Epithelial cell of proximal tubule (primary cell): ENCODE measurements around the gene LGALS4. TPM values are rescaled to one million over a fixed set of nuclear protein-coding genes. Genes with fewer than 3 reads are reported as not detected.
"Not testable (repeated sequence)": the region's sequence is repeated elsewhere in the genome, so short reads cannot be mapped to it uniquely, and the experiment has no call there.

Source experiments
- DNase-seq: peaks from one replicate; pipeline ENCODE4 v3.0.0-alpha.2; 2011; ENCODE audit warnings: low read depth
- H3K4me3 ChIP-seq: 2 replicates; pipeline ENCODE4 v1.5.1; 2011; ENCODE audit warnings: low read depth, mild to moderate bottlenecking, low read length
- total RNA-seq: library from RNA; depleted of rRNA; stranded (reverse); fragments of >200 nt; gene quantifications from 2 replicates; pipeline ENCODE4 v1.2.3, GENCODE V29; 2015
- TF ChIP-seq, protein P1 (sequence below): conservative IDR thresholded peaks from 2 replicates; pipeline ENCODE4 v1.5.1; 2012; ENCODE audit warnings: low read depth, mild to moderate bottlenecking, low read length

LGALS4 gene
- total RNA-seq, 1 donor from 2014 or later: not detected

DNA sequence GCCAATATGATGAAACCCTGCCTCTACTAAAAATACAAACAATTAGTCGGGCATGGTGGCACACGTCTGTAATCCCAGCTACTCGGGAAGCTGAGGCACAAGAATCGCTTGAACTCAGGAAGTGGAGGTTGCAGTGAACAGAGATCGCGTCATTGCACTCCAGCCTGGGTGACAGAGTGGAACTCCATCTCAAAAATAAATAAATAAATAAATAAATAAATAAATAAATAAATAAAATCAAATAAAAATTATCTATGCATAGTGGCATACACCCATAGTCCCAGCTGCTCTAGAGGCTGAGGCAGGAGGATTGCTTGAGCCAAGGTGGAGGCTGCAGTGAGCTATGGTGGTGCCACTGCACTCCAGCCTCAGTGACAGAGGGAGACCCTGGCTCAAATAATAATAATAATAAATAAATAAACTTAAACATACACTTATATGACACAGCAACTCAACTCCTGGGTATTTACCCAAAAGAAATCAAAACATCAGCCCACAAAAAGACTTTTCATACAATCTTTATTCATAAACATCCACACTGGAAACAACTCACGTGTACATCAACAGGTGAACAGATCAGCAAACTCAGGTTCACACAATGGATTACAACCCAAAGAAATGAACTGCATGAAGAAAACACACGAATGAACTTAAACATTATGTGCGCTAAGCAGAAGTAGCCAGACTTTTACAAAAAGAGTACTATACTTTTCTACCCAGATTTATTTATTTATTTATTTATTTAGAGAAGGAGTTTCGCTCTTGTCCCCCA is 46.3 kb downstream of the LGALS4 start:
- TF ChIP-seq, protein P1, sequence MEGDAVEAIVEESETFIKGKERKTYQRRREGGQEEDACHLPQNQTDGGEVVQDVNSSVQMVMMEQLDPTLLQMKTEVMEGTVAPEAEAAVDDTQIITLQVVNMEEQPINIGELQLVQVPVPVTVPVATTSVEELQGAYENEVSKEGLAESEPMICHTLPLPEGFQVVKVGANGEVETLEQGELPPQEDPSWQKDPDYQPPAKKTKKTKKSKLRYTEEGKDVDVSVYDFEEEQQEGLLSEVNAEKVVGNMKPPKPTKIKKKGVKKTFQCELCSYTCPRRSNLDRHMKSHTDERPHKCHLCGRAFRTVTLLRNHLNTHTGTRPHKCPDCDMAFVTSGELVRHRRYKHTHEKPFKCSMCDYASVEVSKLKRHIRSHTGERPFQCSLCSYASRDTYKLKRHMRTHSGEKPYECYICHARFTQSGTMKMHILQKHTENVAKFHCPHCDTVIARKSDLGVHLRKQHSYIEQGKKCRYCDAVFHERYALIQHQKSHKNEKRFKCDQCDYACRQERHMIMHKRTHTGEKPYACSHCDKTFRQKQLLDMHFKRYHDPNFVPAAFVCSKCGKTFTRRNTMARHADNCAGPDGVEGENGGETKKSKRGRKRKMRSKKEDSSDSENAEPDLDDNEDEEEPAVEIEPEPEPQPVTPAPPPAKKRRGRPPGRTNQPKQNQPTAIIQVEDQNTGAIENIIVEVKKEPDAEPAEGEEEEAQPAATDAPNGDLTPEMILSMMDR: no peak
- H3K4me3 ChIP-seq: no peak overlapping the region
- DNase-seq: no peak

DNA sequence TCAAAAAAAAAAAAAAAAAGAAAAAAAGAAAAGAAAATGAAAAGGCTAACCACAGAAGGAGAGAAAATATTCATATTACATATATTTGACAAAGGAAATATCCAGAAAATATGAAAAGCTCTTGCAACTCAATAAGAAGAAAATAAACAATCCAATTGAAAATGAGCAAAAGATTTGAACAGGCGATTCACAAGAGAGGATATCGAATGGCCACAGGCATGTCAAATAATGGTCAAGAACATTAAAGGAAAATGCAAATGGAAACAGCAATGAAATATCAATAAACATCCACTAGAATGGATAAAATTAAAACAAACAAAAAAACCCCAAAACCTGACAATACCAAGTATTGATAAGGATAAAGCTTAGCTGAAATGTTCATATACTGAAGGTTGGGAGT is 47.5 kb downstream of the LGALS4 start:
- no peak for DNase-seq
- no peak overlapping the region for H3K4me3 ChIP-seq
- TF ChIP-seq, protein P1: no peak

DNA sequence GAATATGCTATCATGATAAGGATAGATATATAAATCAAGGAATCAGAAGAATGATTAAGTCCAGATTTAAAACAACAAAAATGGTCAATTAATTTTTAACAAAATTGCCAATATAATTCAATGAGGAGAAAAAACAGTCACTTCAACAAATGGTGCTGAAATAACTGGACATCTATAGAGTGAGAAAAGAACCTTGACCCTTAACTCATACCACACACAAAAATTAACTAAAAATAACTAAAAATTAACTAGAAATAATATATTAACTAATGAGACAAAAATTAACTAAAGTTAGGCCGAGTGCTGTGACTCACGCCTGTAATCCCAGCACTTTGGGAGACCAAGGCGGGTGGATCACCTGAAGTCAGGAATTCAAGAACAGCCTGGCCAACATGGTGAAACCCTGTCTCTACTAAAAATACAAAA is 48.9 kb downstream of the LGALS4 start:
- peak; percentile 75 for DNase-seq
- TF ChIP-seq, protein P1: no peak
- no peak overlapping the region for H3K4me3 ChIP-seq

DNA sequence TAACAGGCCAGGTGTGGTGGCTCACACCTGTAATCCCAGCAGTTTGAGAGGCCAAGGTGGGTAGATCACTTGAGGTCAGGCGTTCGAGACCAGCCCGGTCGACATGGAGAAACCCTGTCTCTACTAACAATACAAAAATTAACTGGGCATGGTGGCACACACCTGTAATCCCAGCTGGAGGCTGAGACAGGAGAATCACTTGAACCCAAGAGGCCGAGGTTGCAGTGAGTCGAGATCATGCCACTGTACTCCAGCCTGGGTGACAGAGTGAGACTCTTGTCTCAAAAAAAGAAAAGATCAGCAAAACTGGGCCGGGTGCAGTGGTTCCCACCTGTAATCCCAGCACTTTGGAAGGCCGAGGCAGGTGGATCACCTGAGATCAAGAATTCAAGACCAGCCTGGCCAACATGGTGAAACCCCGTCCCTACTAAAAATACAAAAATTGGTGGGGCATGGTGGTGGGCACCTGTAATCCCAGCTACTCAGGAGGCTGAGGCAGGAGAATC is 50.8 kb downstream of the LGALS4 start:
- not testable (repeated sequence) for H3K4me3 ChIP-seq, DNase-seq

DNA sequence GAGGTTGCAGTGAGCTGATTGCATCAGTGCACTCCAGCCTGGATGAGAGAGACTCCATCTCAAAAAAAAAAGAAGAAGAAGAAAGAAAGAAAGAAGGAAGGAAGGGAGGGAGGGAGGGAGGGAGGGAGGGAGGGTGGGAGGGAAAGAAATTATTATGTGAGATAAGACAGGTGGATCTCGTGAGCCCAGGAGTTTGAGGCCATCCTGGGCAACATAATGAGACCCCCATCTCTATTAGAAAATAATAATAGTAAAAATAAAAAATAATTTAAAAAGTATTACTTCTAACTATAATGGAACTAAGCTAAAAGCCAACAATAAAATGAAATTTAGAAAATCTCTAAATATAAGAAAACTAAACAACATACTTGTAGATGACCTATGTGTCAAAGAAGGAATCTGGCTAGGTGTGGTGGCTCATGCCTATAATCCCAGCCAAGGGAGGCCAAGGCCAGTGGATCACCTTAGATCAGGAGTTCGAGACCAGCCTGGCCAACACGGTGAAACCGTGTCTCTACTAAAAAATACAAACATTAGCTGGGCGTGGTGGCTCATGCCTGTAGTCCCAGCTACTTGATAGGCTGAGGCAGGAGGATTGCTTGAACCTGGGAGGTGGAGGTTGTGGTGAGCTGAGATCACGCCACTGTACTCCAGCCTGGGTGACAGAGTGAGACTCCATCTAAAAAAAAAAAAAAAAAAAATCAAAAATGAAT is 51.8 kb downstream of the LGALS4 start:
- DNase-seq, H3K4me3 ChIP-seq: not testable (repeated sequence)

DNA sequence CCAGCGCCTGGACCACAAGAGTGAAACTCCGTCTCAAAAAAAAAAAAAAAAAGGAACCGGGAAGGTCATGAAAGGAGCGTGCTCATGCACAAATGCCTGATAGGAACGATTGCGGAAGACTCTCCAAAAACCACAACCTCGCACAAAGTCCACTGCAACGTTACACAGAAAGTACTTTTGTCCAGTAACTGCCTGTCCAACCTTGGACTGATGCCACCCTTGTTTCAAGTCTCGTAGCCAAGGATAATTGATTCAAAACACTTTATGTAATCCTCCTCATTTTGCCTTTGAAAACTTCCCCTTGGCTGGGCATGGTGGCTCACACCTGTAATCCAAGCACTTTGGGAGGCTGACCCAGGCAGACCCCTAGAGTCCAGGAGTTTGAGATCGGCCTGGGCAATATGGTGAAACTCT is 53.1 kb downstream of the LGALS4 start:
- peak; percentile 72 for DNase-seq
- TF ChIP-seq, protein P1: no peak
- no peak overlapping the region for H3K4me3 ChIP-seq

DNA sequence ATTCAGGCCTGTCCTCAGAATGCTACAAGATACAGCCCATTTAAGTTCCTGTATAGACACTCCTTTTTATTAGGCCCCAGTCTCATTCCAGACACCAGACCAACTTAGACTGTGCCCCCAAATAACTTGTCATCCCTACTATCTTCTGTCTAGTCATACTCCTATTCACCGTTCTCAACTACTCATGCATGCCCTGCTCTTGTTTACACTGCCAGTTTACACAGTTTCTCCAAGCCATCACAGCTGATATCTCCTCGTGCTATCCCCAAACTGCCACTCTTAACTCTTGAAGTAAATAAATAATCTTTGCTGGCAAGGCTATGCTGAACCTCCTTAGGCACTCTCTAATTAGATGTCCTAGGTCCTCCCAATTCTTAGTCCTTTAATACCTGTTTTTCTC is 58.5 kb downstream of the LGALS4 start:
- not testable (repeated sequence) for DNase-seq, H3K4me3 ChIP-seq

DNA sequence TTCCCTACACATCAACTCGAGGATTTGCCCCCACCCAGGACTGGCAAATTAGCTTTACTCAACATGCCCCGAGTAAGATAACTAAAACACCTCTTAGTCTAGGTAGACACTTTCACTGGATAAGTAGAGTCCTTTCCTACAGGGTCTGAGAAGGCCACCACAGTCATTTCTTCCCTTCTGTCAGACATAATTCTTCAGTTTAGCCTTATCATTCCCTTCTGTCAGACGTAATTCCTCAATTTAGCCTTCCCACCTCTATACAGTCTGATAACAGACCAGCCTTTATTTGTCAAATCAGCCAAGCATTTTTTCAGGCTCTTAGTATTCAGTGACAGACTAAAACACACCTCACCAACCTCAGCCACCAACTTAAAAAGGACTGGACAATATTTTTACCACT is 59.0 kb downstream of the LGALS4 start:
- DNase-seq, H3K4me3 ChIP-seq: not testable (repeated sequence)

Other genes with a start within 250 kb of the LGALS4 start
- gene MAP4K1, start 195.0 kb downstream of the LGALS4 start, total RNA-seq: 0.43 and 3.1 TPM in 2 replicates
- gene EIF3K, start 193.8 kb downstream of the LGALS4 start, total RNA-seq: 548 and 564 TPM in 2 replicates
- gene ACTN4, start 165.3 kb downstream of the LGALS4 start, total RNA-seq: 629 and 634 TPM in 2 replicates
- 0.51 and 7.3 TPM in 2 replicates for gene CAPN12, start 68.5 kb downstream of the LGALS4 start, total RNA-seq
- gene LGALS7, start 39.4 kb downstream of the LGALS4 start, total RNA-seq: not detected in 2 replicates
- gene LGALS7B, start 23.7 kb downstream of the LGALS4 start, total RNA-seq: 4.4 TPM in 1 of 2 replicates, not detected in the other
- 41.2 and 45.5 TPM in 2 replicates for gene ECH1, start 18.8 kb upstream of the LGALS4 start, total RNA-seq
- gene HNRNPL, start 37.0 kb upstream of the LGALS4 start, total RNA-seq: 224 and 403 TPM in 2 replicates
- gene RINL, start 65.3 kb upstream of the LGALS4 start, total RNA-seq: 10.9 and 11.2 TPM in 2 replicates
- gene SIRT2, start 86.7 kb upstream of the LGALS4 start, total RNA-seq: 26.1 and 43.5 TPM in 2 replicates
- gene NFKBIB, start 87.0 kb upstream of the LGALS4 start, total RNA-seq: 23.6 and 33.1 TPM in 2 replicates
- not detected in 2 replicates for gene CCER2, start 99.2 kb upstream of the LGALS4 start, total RNA-seq
- gene SARS2, start 117.8 kb upstream of the LGALS4 start, total RNA-seq: 42.2 and 55.5 TPM in 2 replicates
- 74.9 and 106 TPM in 2 replicates for gene MRPS12, start 118.0 kb upstream of the LGALS4 start, total RNA-seq
- gene FBXO17, start 162.8 kb upstream of the LGALS4 start, total RNA-seq: 21.6 and 40.4 TPM in 2 replicates
- 8.0 and 14.3 TPM in 2 replicates for gene FBXO27, start 219.6 kb upstream of the LGALS4 start, total RNA-seq